Measurements from ENCODE around the gene BLACAT1.

GRCh38 chr1:205438213-205439158 is 17.4 kb downstream of the BLACAT1 start:
- no peak for TF ChIP-seq POU2F2 (IDR thresholded peaks at IDR 0.05; ENCODE audit: low read depth, low read length)
- TF ChIP-seq POLR2AphosphoS5 (IDR thresholded peaks at IDR 0.05; ENCODE audit: low read depth, low read length): no peak
- no peak for TF ChIP-seq POLR2A (IDR thresholded peaks at IDR 0.05; ENCODE audit: low read depth, low read length)
- TF ChIP-seq SPI1 (IDR thresholded peaks at IDR 0.05; ENCODE audit: low read depth, low read length): no peak

Data from GM12891 (cell line).